Measurements from ENCODE around the gene MORC2.

The MORC2 gene

DNA sequence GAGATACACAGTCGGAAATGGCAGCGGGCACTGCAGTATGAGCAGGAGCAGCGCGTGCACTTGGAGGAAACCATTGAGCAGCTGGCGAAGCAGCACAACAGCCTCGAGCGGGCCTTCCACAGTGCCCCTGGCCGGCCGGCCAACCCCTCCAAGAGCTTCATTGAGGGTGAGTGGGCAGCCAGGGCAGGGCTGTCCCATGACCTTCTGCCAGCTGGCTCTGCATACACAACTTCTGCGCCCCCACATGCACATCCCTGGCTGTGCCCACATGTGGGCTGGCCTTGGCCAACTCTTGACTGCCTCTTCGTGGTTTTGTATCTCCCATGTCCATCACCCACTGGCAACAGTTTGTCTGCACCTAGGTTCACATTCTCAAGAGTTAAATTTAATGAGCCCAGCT lies 81.1 kb downstream of the MORC2 start:
- no peaks in the 10 kb centered on the region for H3K9me3 ChIP-seq
- TF ChIP-seq, protein P1, sequence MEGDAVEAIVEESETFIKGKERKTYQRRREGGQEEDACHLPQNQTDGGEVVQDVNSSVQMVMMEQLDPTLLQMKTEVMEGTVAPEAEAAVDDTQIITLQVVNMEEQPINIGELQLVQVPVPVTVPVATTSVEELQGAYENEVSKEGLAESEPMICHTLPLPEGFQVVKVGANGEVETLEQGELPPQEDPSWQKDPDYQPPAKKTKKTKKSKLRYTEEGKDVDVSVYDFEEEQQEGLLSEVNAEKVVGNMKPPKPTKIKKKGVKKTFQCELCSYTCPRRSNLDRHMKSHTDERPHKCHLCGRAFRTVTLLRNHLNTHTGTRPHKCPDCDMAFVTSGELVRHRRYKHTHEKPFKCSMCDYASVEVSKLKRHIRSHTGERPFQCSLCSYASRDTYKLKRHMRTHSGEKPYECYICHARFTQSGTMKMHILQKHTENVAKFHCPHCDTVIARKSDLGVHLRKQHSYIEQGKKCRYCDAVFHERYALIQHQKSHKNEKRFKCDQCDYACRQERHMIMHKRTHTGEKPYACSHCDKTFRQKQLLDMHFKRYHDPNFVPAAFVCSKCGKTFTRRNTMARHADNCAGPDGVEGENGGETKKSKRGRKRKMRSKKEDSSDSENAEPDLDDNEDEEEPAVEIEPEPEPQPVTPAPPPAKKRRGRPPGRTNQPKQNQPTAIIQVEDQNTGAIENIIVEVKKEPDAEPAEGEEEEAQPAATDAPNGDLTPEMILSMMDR (IDR thresholded peaks at IDR 0.05; ENCODE audit: low read depth, low read length): no peak
- H3K36me3 ChIP-seq: no peaks in the 10 kb centered on the region

DNA sequence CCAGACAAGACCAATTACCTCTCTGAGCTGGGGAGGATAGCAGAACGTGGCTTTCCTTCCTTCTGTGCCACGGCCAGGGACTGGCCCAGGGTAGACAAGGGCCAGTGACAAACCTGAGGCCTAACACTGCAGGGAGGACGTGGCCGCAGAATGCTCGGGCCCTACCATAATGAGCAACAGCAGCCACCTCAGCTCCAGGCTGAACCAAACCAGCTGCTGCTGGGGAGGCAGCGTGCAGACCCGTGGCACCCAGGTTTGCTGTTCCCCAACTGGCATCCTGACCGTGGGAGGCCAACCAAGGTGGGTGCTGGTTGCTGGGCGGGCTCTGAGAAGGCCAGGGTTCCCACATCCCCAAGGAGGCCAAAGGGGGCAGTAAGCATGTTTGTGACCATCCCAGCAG lies 83.0 kb downstream of the MORC2 start:
- H3K36me3 ChIP-seq: no peaks in the 10 kb centered on the region
- TF ChIP-seq, protein P1 (IDR thresholded peaks at IDR 0.05; ENCODE audit: low read depth, low read length): no peak
- no peaks in the 10 kb centered on the region for H3K27me3 ChIP-seq
- no peaks in the 10 kb centered on the region for H3K9me3 ChIP-seq
- no peak for DNase-seq
- no peaks in the 10 kb centered on the region; the same call in 1 of the 2 replicates for H3K4me1 ChIP-seq
- H3K4me3 ChIP-seq (ENCODE audit: low read depth, low read length): no peak overlapping the region

More for the DNA sequence above, 81.1 kb downstream of the MORC2 start:
- no peaks in the 10 kb centered on the region for H3K4me1 ChIP-seq
- DNase-seq: no peak
- no peak overlapping the region for H3K4me3 ChIP-seq (ENCODE audit: low read depth, low read length)
- no peaks in the 10 kb centered on the region for H3K27me3 ChIP-seq

DNA sequence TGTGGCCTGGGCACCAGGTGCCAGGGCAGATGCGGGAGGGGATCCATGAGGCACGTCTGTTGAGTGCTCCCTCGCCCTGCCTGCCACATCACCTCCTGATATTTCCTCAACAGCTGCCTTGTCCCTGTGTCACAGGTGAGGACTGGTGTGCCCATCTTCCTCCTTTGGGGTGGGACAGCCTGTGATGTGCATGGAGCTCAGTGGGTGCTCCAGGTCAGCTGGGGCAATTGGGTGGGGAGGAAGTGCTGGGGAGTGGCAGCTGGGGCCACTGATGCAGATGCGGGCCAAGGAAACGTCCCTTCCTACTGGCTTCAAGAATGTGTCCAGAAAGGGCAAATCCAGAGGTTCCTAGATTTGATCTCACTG lies 83.6 kb downstream of the MORC2 start:
- Histone ChIP-seq H3K4me3 (ENCODE audit: low read depth, low read length) (no peak overlapping the region), H3K36me3 (no peaks in the 10 kb centered on the region), H3K27me3 (no peaks in the 10 kb centered on the region), H3K9me3 (no peaks in the 10 kb centered on the region), H3K4me1 (no peaks in the 10 kb centered on the region; the same call in 1 of the 2 replicates)
- TF ChIP-seq, protein P1 (IDR thresholded peaks at IDR 0.05; ENCODE audit: low read depth, low read length): no peak
- no peak for DNase-seq

DNA sequence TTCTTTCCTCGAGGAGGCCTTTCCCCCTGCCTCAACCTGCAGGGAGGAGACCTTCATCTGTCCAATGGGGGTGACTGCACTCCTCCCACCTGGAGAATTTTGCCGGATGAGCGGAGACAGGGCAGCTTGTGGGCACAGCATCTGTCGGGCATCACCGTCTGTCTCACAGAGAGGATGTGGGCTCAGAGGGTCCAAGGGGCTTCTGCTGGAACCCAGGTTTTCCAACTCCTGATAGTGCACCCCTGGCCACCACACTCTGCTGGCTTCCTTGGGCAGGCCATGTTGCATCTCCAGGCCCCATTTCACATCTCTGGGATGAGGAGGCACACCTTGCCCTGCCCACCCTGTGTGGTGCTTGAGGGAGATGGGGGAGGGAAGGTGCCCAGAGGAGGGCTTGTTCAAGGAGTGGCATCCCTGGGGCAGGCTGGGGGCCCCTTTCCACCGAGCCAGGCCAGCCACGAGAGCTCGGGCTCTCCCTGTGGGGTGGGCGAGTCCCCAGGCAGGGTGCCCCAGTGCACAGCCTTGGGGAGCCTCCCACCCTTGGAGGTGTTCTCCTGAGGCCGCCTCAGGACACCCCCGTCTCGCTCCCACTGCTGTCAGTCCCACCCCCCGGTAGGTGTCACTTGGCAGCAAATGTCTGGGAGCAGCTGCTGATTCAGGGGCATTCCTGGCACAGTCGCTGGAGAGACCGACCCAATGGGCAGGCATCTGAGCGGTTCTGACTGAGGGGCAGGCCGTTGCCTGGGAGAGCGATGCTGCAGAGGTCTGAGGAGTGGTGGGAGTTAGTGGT lies 84.2 kb downstream of the MORC2 start:
- H3K9me3 ChIP-seq: no peaks in the 10 kb centered on the region
- H3K27me3 ChIP-seq: no peaks in the 10 kb centered on the region
- no peaks in the 10 kb centered on the region; the same call in 1 of the 2 replicates for H3K4me1 ChIP-seq
- H3K36me3 ChIP-seq: no peaks in the 10 kb centered on the region
- TF ChIP-seq, protein P1 (IDR thresholded peaks at IDR 0.05; ENCODE audit: low read depth, low read length): no peak
- no peak for DNase-seq
- no peak overlapping the region for H3K4me3 ChIP-seq (ENCODE audit: low read depth, low read length)

DNA sequence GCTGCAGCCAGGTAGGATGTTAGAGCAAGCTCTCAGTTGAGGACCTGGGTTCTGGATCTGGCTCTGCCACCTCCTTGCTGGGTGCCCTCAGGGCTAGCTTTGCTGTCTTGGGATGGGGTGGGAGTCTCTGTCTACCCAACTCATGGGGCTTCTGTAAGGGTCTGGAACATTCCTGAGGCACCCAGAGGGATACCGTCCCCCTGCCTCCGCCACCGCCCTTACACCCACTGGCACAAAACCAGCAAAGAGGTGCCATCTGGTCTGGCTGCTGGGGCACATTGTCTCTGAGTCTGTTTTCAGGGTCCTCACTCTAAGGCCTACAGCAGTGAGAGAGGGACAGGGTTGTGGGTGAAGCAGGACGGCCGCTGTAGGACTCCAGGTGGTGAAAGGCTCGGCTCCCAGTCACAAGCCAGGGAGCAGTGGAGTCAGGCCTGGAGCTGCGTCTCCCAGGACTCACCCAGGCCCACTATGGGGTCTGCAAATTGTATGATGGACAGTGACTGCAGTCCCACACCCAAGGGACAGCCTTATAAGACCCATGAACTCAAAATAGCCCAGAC lies 84.9 kb downstream of the MORC2 start:
- H3K9me3 ChIP-seq: no peaks in the 10 kb centered on the region
- DNase-seq: no peak
- TF ChIP-seq, protein P1 (IDR thresholded peaks at IDR 0.05; ENCODE audit: low read depth, low read length): no peak
- H3K4me1 ChIP-seq: peaks cover 4% of the 10 kb centered on the region
- H3K36me3 ChIP-seq: no peaks in the 10 kb centered on the region
- no peaks in the 10 kb centered on the region for H3K27me3 ChIP-seq
- H3K4me3 ChIP-seq (ENCODE audit: low read depth, low read length): no peak overlapping the region

DNA sequence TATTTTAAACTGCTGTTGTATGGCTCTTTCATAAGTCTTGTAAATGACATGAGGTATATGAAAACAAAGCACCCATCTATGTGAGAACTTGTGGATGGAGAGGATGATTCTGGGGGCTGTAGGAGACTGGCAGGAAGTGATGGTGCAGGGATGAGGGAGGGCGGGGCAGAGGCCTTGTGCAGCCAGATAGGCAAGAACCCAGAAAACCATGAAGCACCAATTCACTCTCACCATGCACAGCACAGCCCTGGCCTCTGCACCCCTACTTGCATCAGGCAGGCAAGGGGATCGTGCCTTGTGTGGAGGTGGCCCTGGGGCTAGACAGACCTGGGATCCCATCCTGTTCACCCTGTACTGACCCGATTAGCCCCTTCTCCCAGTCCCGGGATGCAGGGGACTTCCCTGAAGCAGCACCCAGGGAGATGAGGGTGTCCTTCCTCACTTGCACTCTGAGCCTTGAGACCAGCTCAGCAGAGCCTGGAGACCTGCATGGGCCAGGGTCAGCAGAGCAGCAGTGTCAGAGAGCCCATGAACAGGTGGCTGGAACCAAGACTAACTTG lies 85.5 kb downstream of the MORC2 start:
- no peaks in the 10 kb centered on the region for H3K27me3 ChIP-seq
- TF ChIP-seq, protein P1 (IDR thresholded peaks at IDR 0.05; ENCODE audit: low read depth, low read length): no peak
- no peak for DNase-seq
- no peak overlapping the region for H3K4me3 ChIP-seq (ENCODE audit: low read depth, low read length)
- no peaks in the 10 kb centered on the region for H3K9me3 ChIP-seq
- no peaks in the 10 kb centered on the region for H3K36me3 ChIP-seq
- H3K4me1 ChIP-seq: peaks cover 4% of the 10 kb centered on the region

All from BE2C (cell line).